Esophagus muscularis mucosa (tissue), 4 donors: ENCODE measurements around the gene RSPO3. TPM values are rescaled to one million over a fixed set of nuclear protein-coding genes. Genes with fewer than 3 reads are reported as not detected.
A peak's percentile ranks its signal among the peaks of the same experiment; 100 is the strongest.

Experiments used
- DNase-seq: peaks from one replicate; pipeline ENCODE4 v3.0.0-alpha.2; 2017; ENCODE audit errors: extremely low spot score
- H3K27ac ChIP-seq, 4 donors: fragments of 200-600 bp; sonication (generic); replicated peaks in 1 of 4; 1 replicate in 3 of 4; 2 replicates in 1 of 4; pipeline ENCODE4 v1.5.1; 2016 to 2019; ENCODE audit warnings: mild to moderate bottlenecking in 1 of 4
- H3K27me3 ChIP-seq, 4 donors: fragments of 200-600 bp; sonication (generic); one replicate each; pipeline versions ENCODE4 v1.5.1 to v1.6.0; 2016 to 2019
- H3K36me3 ChIP-seq, 4 donors: fragments of 200-600 bp; sonication (generic); one replicate each; pipeline ENCODE4 v1.5.1; 2016 to 2019
- H3K4me1 ChIP-seq, 4 donors: fragments of 200-600 bp; sonication (generic); one replicate each; pipeline ENCODE4 v1.5.1; 2016 to 2019
- H3K4me3 ChIP-seq, 4 donors: fragments of 200-600 bp; sonication (generic); 1 replicate in 2 of 4; 2 replicates in 2 of 4; pipeline ENCODE4 v1.5.1; 2016 to 2019; ENCODE audit warnings: mild to moderate bottlenecking in 4 of 4, moderate library complexity in 1 of 4
- H3K9me3 ChIP-seq, 4 donors: fragments of 200-600 bp; sonication (generic); 1 replicate in 3 of 4; 2 replicates in 1 of 4; pipeline ENCODE4 v1.5.1; 2016 to 2019
- EP300 ChIP-seq: sonication (generic); formaldehyde crosslinking; IDR thresholded peaks from one replicate; pipeline ENCODE4 v1.6.1; 2017; ENCODE audit warnings: antibody characterized with exemption
- POLR2A ChIP-seq: fragments of 450-650 bp; IDR thresholded peaks from one replicate; pipeline ENCODE4 v1.6.1; 2017; ENCODE audit warnings: antibody characterized with exemption, moderate library complexity, mild to moderate bottlenecking, low read depth
- POLR2AphosphoS5 ChIP-seq, 2 donors: sonication (generic); formaldehyde crosslinking; IDR thresholded peaks; one replicate each; pipeline ENCODE4 v1.6.1; 2017; ENCODE audit warnings: antibody characterized with exemption in 2 of 2
- WGBS: methylation state at CpG from one replicate; pipeline ENCODE4 v1.1.5; 2018; 5-methylcytosine and 5-hydroxymethylcytosine counted together
- intact Hi-C: fragments of 100-400 bp; cut with DNase I; formaldehyde crosslinking; loops from one replicate; pipeline ENCODE4 v1.15.1; 2023
- total RNA-seq, 4 donors: library from RNA; depleted of rRNA; stranded (reverse); fragments of >200 nt; gene quantifications; one replicate each; pipeline versions ENCODE4 v1.1.0 to v1.2.1, GENCODE V29; 2016
- TF ChIP-seq, protein P1 (sequence below), 3 experiments: fragments of 200-600 bp in 2 of 3; fragments of 450-650 bp in 1 of 3; sonication (generic) in 2 of 3; IDR thresholded peaks; one replicate each; pipeline ENCODE4 v1.5.1; 2017 to 2019; ENCODE audit warnings: antibody characterized with exemption in 3 of 3, mild to moderate bottlenecking in 2 of 3, moderate library complexity in 1 of 3

The RSPO3 gene
- total RNA-seq, 4 donors from 2014 or later: 32.0 to 123 (median 47.7) TPM

DNA sequence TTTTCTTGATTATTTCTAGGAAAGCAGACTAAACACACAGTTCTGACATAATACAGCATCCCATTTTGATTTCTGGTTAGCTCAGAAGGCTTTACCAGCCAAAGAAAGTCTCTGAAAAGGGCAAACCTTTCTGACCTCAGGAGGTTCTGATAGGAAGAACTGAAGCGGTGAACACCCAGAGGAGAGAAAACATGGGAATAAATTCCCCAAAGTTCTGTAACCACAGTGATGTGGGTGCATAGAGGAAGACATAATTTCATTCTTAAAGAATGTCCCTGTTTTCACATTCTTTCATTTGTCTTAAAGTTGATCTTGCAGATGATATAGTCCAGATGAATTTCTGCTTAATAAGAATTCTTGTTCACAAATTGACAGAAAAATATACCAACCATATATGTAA lies 60.3 kb downstream of the RSPO3 start:
- no peak for DNase-seq
- 86% methylated on average over 1 of the region's 1 CpG for WGBS
- intact Hi-C loops: no loop called here
- TF ChIP-seq EP300 (no peak), POLR2AphosphoS5 (IDR thresholded peaks at IDR 0.05) (no peak), POLR2A (no peak)
- TF ChIP-seq, protein P1, sequence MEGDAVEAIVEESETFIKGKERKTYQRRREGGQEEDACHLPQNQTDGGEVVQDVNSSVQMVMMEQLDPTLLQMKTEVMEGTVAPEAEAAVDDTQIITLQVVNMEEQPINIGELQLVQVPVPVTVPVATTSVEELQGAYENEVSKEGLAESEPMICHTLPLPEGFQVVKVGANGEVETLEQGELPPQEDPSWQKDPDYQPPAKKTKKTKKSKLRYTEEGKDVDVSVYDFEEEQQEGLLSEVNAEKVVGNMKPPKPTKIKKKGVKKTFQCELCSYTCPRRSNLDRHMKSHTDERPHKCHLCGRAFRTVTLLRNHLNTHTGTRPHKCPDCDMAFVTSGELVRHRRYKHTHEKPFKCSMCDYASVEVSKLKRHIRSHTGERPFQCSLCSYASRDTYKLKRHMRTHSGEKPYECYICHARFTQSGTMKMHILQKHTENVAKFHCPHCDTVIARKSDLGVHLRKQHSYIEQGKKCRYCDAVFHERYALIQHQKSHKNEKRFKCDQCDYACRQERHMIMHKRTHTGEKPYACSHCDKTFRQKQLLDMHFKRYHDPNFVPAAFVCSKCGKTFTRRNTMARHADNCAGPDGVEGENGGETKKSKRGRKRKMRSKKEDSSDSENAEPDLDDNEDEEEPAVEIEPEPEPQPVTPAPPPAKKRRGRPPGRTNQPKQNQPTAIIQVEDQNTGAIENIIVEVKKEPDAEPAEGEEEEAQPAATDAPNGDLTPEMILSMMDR (IDR thresholded peaks at IDR 0.05): no peak
- no peak overlapping the region for H3K4me3 ChIP-seq
- peaks cover 0 to 21% (median 7%) of the 10 kb centered on the region in 4 donors for H3K4me1 ChIP-seq
- H3K9me3 ChIP-seq: no peaks in the 10 kb centered on the region
- H3K27ac ChIP-seq: no peak overlapping the region
- no peaks in the 10 kb centered on the region for H3K27me3 ChIP-seq
- no peaks in the 10 kb centered on the region for H3K36me3 ChIP-seq

DNA sequence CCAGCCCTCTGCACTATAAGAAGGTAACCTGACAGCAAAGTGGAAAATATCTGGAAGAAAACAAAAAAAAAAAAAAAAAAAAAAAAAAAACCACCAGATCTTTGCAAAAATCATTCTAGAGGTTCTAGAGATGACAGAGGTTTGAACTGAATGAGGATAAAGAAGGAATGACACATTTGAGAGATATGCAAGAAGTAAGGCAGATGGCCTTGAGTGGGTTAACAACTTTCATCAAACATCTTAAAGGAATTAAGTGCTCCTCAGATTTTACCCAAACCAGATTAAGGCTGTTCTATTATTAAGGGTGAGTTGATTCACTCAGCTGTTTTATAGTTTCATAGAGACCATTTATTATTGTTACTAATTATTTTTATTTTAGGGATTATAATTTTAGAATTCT lies 62.0 kb downstream of the RSPO3 start:
- TF ChIP-seq EP300 (no peak), POLR2A (no peak), POLR2AphosphoS5 (IDR thresholded peaks at IDR 0.05) (no peak)
- TF ChIP-seq, protein P1 (IDR thresholded peaks at IDR 0.05): no peak
- no peaks in the 10 kb centered on the region for H3K9me3 ChIP-seq
- intact Hi-C loops: no loop called here
- peaks cover 0 to 21% (median 7%) of the 10 kb centered on the region in 4 donors for H3K4me1 ChIP-seq
- no peaks in the 10 kb centered on the region for H3K36me3 ChIP-seq
- no peak for DNase-seq
- no peaks in the 10 kb centered on the region for H3K27me3 ChIP-seq
- no peak overlapping the region for H3K4me3 ChIP-seq
- no peak overlapping the region for H3K27ac ChIP-seq

DNA sequence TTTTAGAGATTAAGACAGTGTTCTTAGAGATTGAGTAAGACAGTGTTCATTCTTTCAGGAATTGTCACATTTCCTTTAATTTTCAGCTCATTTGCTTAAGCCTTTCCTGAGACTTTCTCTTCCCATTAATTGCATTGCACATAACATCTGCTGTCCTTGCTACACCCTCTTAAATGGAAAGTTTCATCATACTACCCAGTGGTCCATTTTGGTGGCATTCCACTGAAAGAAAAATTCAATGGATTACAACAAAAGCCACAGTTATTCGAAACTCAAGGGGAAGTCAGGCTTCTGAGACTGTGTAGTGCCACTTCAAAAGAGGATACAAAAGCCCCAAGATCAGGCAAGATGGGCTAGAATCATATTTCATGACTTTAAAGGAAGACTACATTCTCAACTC lies 64.0 kb downstream of the RSPO3 start:
- 91% methylated on average over 1 of the region's 1 CpG for WGBS
- no peak overlapping the region for H3K4me3 ChIP-seq
- no peak for DNase-seq
- H3K4me1 ChIP-seq: peaks cover 0 to under 1% (median 0%) of the 10 kb centered on the region in 4 donors
- TF ChIP-seq POLR2A (no peak), EP300 (no peak), POLR2AphosphoS5 (IDR thresholded peaks at IDR 0.05) (no peak)
- H3K9me3 ChIP-seq: no peaks in the 10 kb centered on the region
- H3K27me3 ChIP-seq: no peaks in the 10 kb centered on the region
- intact Hi-C loops: no loop called here
- no peak overlapping the region for H3K27ac ChIP-seq
- no peaks in the 10 kb centered on the region for H3K36me3 ChIP-seq

DNA sequence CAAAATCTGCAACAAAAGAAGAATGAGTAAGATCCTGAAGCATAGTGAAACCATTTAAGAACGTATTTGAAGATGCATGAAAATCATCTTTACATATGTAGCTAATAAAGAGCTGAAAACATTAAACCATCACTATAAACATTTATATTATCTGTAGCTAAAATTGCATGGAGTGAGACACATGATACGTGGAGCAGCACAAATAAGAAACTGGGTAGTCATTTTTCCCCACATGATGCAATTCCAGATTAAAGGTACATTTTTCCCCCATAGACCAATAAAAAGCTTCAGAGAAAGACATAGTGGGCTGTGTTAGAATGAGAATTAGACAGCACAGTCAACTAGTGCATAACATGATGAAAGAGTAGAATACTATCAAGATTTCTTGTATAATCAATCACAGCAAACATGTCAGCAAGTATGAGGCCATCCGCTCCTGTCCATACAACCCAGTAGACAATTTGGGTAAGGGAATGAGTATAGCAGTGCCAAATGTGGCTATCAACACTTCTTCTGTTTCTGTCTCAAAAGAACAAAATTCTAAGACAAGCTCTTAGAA lies 67.0 kb downstream of the RSPO3 start:
- H3K27ac ChIP-seq: no peak overlapping the region
- TF ChIP-seq EP300: no peak
- TF ChIP-seq POLR2AphosphoS5 (IDR thresholded peaks at IDR 0.05): no peak
- TF ChIP-seq POLR2A: no peak
- TF ChIP-seq, protein P1 (IDR thresholded peaks at IDR 0.05): no peak
- intact Hi-C loops: no loop called here
- H3K9me3 ChIP-seq: no peaks in the 10 kb centered on the region
- DNase-seq: no peak
- WGBS: 75% methylated on average over 3 of the region's 3 CpGs
- no peaks in the 10 kb centered on the region for H3K27me3 ChIP-seq
- H3K4me1 ChIP-seq: peaks cover 0 to 6% (median 0%) of the 10 kb centered on the region in 4 donors
- H3K36me3 ChIP-seq: no peaks in the 10 kb centered on the region
- H3K4me3 ChIP-seq: no peak overlapping the region

DNA sequence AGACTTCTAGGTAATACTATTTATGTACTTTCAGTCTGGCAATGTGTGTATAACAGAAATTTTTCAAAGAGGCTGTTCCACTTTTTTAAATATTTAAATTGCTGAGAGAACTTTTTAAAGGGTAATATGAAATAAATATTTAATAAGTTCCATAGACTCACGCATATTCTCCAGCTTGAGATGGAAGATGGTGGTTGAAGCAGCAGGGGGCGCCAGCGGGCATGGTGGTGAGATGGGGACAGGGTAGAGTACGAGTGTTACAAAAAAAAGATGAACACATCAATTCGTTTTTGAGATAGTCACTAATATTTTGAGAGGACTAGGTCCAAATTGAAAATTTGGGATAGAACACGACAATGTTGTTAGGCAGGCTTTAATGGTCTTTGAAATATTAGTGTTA lies 68.4 kb downstream of the RSPO3 start:
- no peaks in the 10 kb centered on the region for H3K36me3 ChIP-seq
- peaks cover under 1 to 16% (median 8%) of the 10 kb centered on the region in 4 donors for H3K4me1 ChIP-seq
- no peak for DNase-seq
- TF ChIP-seq, protein P1 (IDR thresholded peaks at IDR 0.05): peak in 1 of 3 experiments; percentile 27
- TF ChIP-seq POLR2AphosphoS5 (IDR thresholded peaks at IDR 0.05) (no peak), EP300 (no peak)
- no peaks in the 10 kb centered on the region for H3K9me3 ChIP-seq
- no peaks in the 10 kb centered on the region for H3K27me3 ChIP-seq
- H3K27ac ChIP-seq: no peak overlapping the region
- 59% methylated on average over 6 of the region's 6 CpGs for WGBS
- intact Hi-C loops: no loop called here
- no peak overlapping the region for H3K4me3 ChIP-seq
